Measurements from ENCODE around the gene ADARB2.

ADARB2 gene

GRCh38 chr10:1297566-1298301 is 439.6 kb downstream of the ADARB2 start:
- peaks cover 3% of the 10 kb centered on the region; the same call in 1 of the 2 replicates for H3K4me1 ChIP-seq (ENCODE audit: control insufficient read depth, insufficient read depth, low read length)
- no peaks in the 10 kb centered on the region for H3K9me3 ChIP-seq (ENCODE audit: control insufficient read depth, insufficient read depth, low read depth, low read length)
- TF ChIP-seq ZNF785 (tag by site-specific recombination; IDR thresholded peaks at IDR 0.05) = no peak
- no peak for TF ChIP-seq ZNF24 (tag by site-specific recombination; IDR thresholded peaks at IDR 0.05)
- no peak for TF ChIP-seq ZNF148 (tag by site-specific recombination; IDR thresholded peaks at IDR 0.05; ENCODE audit: borderline replicate concordance)
- TF ChIP-seq ZNF23 (tag by site-specific recombination; IDR thresholded peaks at IDR 0.05; ENCODE audit: borderline replicate concordance) = no peak
- TF ChIP-seq ZNF560 (tag by site-specific recombination; IDR thresholded peaks at IDR 0.05; ENCODE audit: borderline replicate concordance) = no peak
- no peak for TF ChIP-seq ZNF426 (tag by site-specific recombination; IDR thresholded peaks at IDR 0.05)
- TF ChIP-seq ZNF776 (tag by site-specific recombination; IDR thresholded peaks at IDR 0.05; ENCODE audit: borderline replicate concordance) = no peak
- no peak for TF ChIP-seq ZNF76 (tag by site-specific recombination; IDR thresholded peaks at IDR 0.05; ENCODE audit: borderline replicate concordance, low read depth)
- no peak for TF ChIP-seq MYNN (tag by site-specific recombination; IDR thresholded peaks at IDR 0.05; ENCODE audit: borderline replicate concordance)
- no peak for TF ChIP-seq ZBTB26 (tag by site-specific recombination; optimal IDR thresholded peaks at IDR 0.05)
- TF ChIP-seq ZNF280D (tag by site-specific recombination; IDR thresholded peaks at IDR 0.05) = no peak
- no peak for TF ChIP-seq ZNF704 (tag by site-specific recombination; IDR thresholded peaks at IDR 0.05)
- no peak overlapping the region for H3K27ac ChIP-seq (ENCODE audit: extremely low read depth, low read depth, low read length)
- no peak overlapping the region for H3K4me3 ChIP-seq (ENCODE audit: low read depth, low read length)
- POLR2A ChIA-PET = no interaction called here
- no peaks in the 10 kb centered on the region for H3K36me3 ChIP-seq (ENCODE audit: control insufficient read depth in 2 of 2, insufficient read depth in 1 of 2, low read length in 2 of 2)
- CTCF ChIA-PET = interaction anchor here (0.8 kb wide), 1 partner anchor 682 kb away, joined by 4 read pairs; no protein-coding TSS in a partner anchor

- peaks cover 3% of the 10 kb centered on the region; the same call in 1 of the 2 replicates for H3K4me1 ChIP-seq (ENCODE audit: control insufficient read depth, insufficient read depth, low read length)
- H3K36me3 ChIP-seq (ENCODE audit: control insufficient read depth in 2 of 2, insufficient read depth in 1 of 2, low read length in 2 of 2) = no peaks in the 10 kb centered on the region
- ChIA-PET POLR2A (no interaction called here), CTCF (interaction anchor here (0.7 kb wide), 1 partner anchor 157 kb away, joined by 3 read pairs; no protein-coding TSS in a partner anchor)
- H3K9me3 ChIP-seq (ENCODE audit: control insufficient read depth, insufficient read depth, low read depth, low read length) = no peaks in the 10 kb centered on the region
- no peak overlapping the region for H3K4me3 ChIP-seq (ENCODE audit: low read depth, low read length)
- TF ChIP-seq ZFHX2 (tag by site-specific recombination; conservative IDR thresholded peaks at IDR 0.05) = no peak
- no peak for TF ChIP-seq ZNF114 (tag by site-specific recombination; IDR thresholded peaks at IDR 0.05)
- no peak for TF ChIP-seq ZNF354C (tag by site-specific recombination; IDR thresholded peaks at IDR 0.05; ENCODE audit: borderline replicate concordance, low read depth)
- TF ChIP-seq ZNF292 (tag by site-specific recombination; IDR thresholded peaks at IDR 0.05; ENCODE audit: borderline replicate concordance, low read depth) = no peak
- no peak for TF ChIP-seq ZNF561 (tag by site-specific recombination; IDR thresholded peaks at IDR 0.05; ENCODE audit: borderline replicate concordance)
- no peak for TF ChIP-seq ZNF26 (tag by site-specific recombination; IDR thresholded peaks at IDR 0.05)
- TF ChIP-seq ZNF600 (tag by site-specific recombination; IDR thresholded peaks at IDR 0.05) = no peak
- TF ChIP-seq SCRT1 (tag by site-specific recombination; IDR thresholded peaks at IDR 0.05; ENCODE audit: borderline replicate concordance) = no peak
- no peak for TF ChIP-seq ZSCAN16 (tag by site-specific recombination; IDR thresholded peaks at IDR 0.05)
- no peak for TF ChIP-seq ZNF121 (tag by site-specific recombination; IDR thresholded peaks at IDR 0.05)
- TF ChIP-seq ZNF169 (tag by site-specific recombination; IDR thresholded peaks at IDR 0.05) = no peak
- no peak overlapping the region for H3K27ac ChIP-seq (ENCODE audit: extremely low read depth, low read depth, low read length)
Observed at GRCh38 chr10:1295756-1296480, 441.4 kb downstream of the ADARB2 start.
